Neuronal stem cell (in vitro differentiated cells): Measurements from ENCODE around the gene MCCD1.

Source experiments
- DNase-seq: peaks from one replicate; pipeline ENCODE4 v3.0.0-alpha.2; 2013; ENCODE audit warnings: low spot score
- H2AFZ ChIP-seq: one replicate; pipeline ENCODE4 v1.6.1; 2013; ENCODE audit warnings: mild to moderate bottlenecking, low read length, inconsistent platforms
- H2AK5ac ChIP-seq: 2 replicates; pipeline ENCODE4 v1.6.1; 2013; ENCODE audit warnings: low read depth, mild to moderate bottlenecking, inconsistent platforms, low read length, moderate library complexity, mixed read lengths
- H2BK120ac ChIP-seq: 2 replicates; pipeline ENCODE4 v1.6.1; 2013; ENCODE audit warnings: low read depth, mild to moderate bottlenecking, inconsistent platforms, low read length, moderate library complexity, mixed read lengths
- H2BK12ac ChIP-seq: one replicate; pipeline ENCODE4 v1.6.1; 2013; ENCODE audit warnings: low read length, inconsistent platforms
- H2BK15ac ChIP-seq: 2 replicates; pipeline ENCODE4 v1.6.1; 2013; ENCODE audit warnings: mild to moderate bottlenecking, low read length, inconsistent platforms, mixed read lengths
- H2BK5ac ChIP-seq: one replicate; pipeline ENCODE4 v1.6.1; 2013; ENCODE audit warnings: inconsistent platforms, mild to moderate bottlenecking, low read length, moderate library complexity
- H3K14ac ChIP-seq: one replicate; pipeline ENCODE4 v1.6.1; 2013; ENCODE audit warnings: low read length, inconsistent platforms
- H3K18ac ChIP-seq: 2 replicates; pipeline ENCODE4 v1.6.1; 2013; ENCODE audit warnings: low read length, inconsistent platforms
- H3K23ac ChIP-seq: 2 replicates; pipeline ENCODE4 v1.6.1; 2013; ENCODE audit warnings: low read depth, mild to moderate bottlenecking, mixed read lengths, low read length, inconsistent platforms; ENCODE audit not compliant: poor library complexity
- H3K27ac ChIP-seq: replicated peaks from 3 replicates; pipeline ENCODE4 v1.5.1; 2013; ENCODE audit warnings: low read length, inconsistent platforms
- H3K27me3 ChIP-seq, 3 experiments: 2 replicates each; pipeline ENCODE4 v1.6.1; 2013; ENCODE audit warnings: low read length in 3 of 3, mild to moderate bottlenecking in 2 of 3, inconsistent platforms in 1 of 3, low read depth in 1 of 3, mixed read lengths in 1 of 3, moderate library complexity in 1 of 3; ENCODE audit not compliant: control insufficient read depth in 3 of 3, insufficient read depth in 3 of 3
- H3K36me3 ChIP-seq, 2 donors: replicated peaks in 1 of 2; 2 replicates each; pipeline ENCODE4 v1.6.1; 2013; ENCODE audit warnings: low read length in 2 of 2; ENCODE audit not compliant: control insufficient read depth in 2 of 2, insufficient read depth in 2 of 2
- H3K4ac ChIP-seq: 2 replicates; pipeline ENCODE4 v1.6.1; 2013; ENCODE audit warnings: inconsistent platforms, mild to moderate bottlenecking, low read length, moderate library complexity
- H3K4me1 ChIP-seq, 2 donors: 1 replicate in 1 of 2; 2 replicates in 1 of 2; pipeline ENCODE4 v1.6.1; 2013; ENCODE audit warnings: low read length in 2 of 2, low read depth in 1 of 2; ENCODE audit not compliant: control insufficient read depth in 2 of 2, insufficient read depth in 1 of 2
- H3K4me2 ChIP-seq: one replicate; pipeline ENCODE4 v1.6.1; 2013; ENCODE audit warnings: mild to moderate bottlenecking, low read length, inconsistent platforms; ENCODE audit not compliant: insufficient read depth, poor library complexity, severe bottlenecking
- H3K4me3 ChIP-seq, 2 donors: 2 replicates each; pipeline ENCODE4 v1.5.1; 2013; ENCODE audit warnings: low read length in 2 of 2, mild to moderate bottlenecking in 2 of 2, inconsistent platforms in 1 of 2, moderate library complexity in 1 of 2
- H3K79me1 ChIP-seq: one replicate; pipeline ENCODE4 v1.6.1; 2013; ENCODE audit warnings: low read depth, mild to moderate bottlenecking, inconsistent platforms, low read length, moderate library complexity
- H3K9ac ChIP-seq: one replicate; pipeline ENCODE4 v1.6.1; 2013; ENCODE audit warnings: mild to moderate bottlenecking, low read depth, low read length, inconsistent platforms; ENCODE audit not compliant: poor library complexity
- H3K9me3 ChIP-seq, 2 donors: replicated peaks in 1 of 2; 2 replicates each; pipeline versions ENCODE3 to v1.6.1; 2013; ENCODE audit warnings: low read length in 2 of 2, mild to moderate bottlenecking in 2 of 2, inconsistent platforms in 1 of 2, low read depth in 1 of 2, mixed read lengths in 1 of 2, moderate library complexity in 1 of 2; ENCODE audit not compliant: control insufficient read depth in 2 of 2, insufficient read depth in 1 of 2
- H4K8ac ChIP-seq: one replicate; pipeline ENCODE4 v1.6.1; 2013; ENCODE audit warnings: low read depth, mild to moderate bottlenecking, inconsistent platforms, low read length, moderate library complexity
- H4K91ac ChIP-seq: one replicate; pipeline ENCODE4 v1.6.1; 2013; ENCODE audit warnings: low read length, low read depth, mild to moderate bottlenecking, inconsistent platforms; ENCODE audit not compliant: poor library complexity
- WGBS, 2 donors: extraction: QIAGEN DNeasy Blood & Tissue Kit; methylation state at CpG; one replicate each; pipeline ENCODE4 v1.1.7; 2013; ENCODE audit warnings: missing lambda C conversion rate in 2 of 2, mixed read lengths in 1 of 2; ENCODE audit not compliant: insufficient read length in 2 of 2, insufficient replicate concordance in 1 of 2; ENCODE audit errors: extremely low coverage in 2 of 2; 5-methylcytosine and 5-hydroxymethylcytosine counted together

The MCCD1 gene

GRCh38 chr6:31541059-31541657 is 12.4 kb downstream of the MCCD1 start:
- Histone ChIP-seq H3K36me3 (peaks cover 32 to 50% of the 10 kb centered on the region in 2 donors), H4K91ac (peak overlapping the region; percentile 27), H3K9me3 (no peaks in the 10 kb centered on the region), H2BK5ac (peak overlapping the region; percentile 95), H3K4me1 (peaks cover 13 to 26% of the 10 kb centered on the region in 2 donors), H3K9ac (peak overlapping the region; percentile 82), H3K79me1 (peaks cover 4% of the 10 kb centered on the region), H3K27me3 (no peaks in the 10 kb centered on the region), H2BK120ac (no peak overlapping the region), H2AFZ (peak overlapping the region; percentile 41), H3K4ac (no peak overlapping the region), H3K14ac (no peak overlapping the region), H3K18ac (peak overlapping the region; percentile 92), H3K27ac (peak overlapping the region; percentile 89), H3K4me2 (peak overlapping the region; percentile 75), H4K8ac (no peak overlapping the region), H2BK12ac (no peak overlapping the region), H3K4me3 (peak overlapping the region; percentile 87 to 92), H3K23ac (no peak overlapping the region), H2AK5ac (no peak overlapping the region), H2BK15ac (no peak overlapping the region)
- DNase-seq: peak; percentile 29
- WGBS, 2 donors: no CpG with 5 or more reads among the region's 21 CpGs

GRCh38 chr6:31541658-31542521 is 13.1 kb downstream of the MCCD1 start, which contains the start of gene DDX39B:
Gene DDX39B (minus strand): TSS chr6:31542003. CDS start chr6:31540532, 1,471 bp downstream.
- H2BK15ac ChIP-seq: no peak within 1 kb of the TSS

GRCh38 chr6:31543639-31544038 is 14.9 kb downstream of the MCCD1 start:
- H3K36me3 ChIP-seq: peaks cover 17 to 32% of the 10 kb centered on the region in 2 donors
- H3K4me1 ChIP-seq: peaks cover 19 to 31% of the 10 kb centered on the region in 2 donors
- H2AFZ ChIP-seq: no peak overlapping the region
- H3K9me3 ChIP-seq: peaks cover 0 to 2% of the 10 kb centered on the region in 2 donors
- H3K9ac ChIP-seq: no peak overlapping the region
- H3K23ac ChIP-seq: no peak overlapping the region
- H3K27ac ChIP-seq: no peak overlapping the region
- no peak overlapping the region for H4K8ac ChIP-seq
- H3K4ac ChIP-seq: no peak overlapping the region
- peaks cover 8% of the 10 kb centered on the region for H3K79me1 ChIP-seq
- no CpG with 5 or more reads among the region's 6 CpGs for WGBS, 2 donors
- H3K27me3 ChIP-seq: no peaks in the 10 kb centered on the region
- H4K91ac ChIP-seq: no peak overlapping the region
- H2BK5ac ChIP-seq: no peak overlapping the region
- no peak overlapping the region for H2AK5ac ChIP-seq
- H3K14ac ChIP-seq: no peak overlapping the region
- no peak overlapping the region for H3K18ac ChIP-seq
- no peak overlapping the region for H3K4me3 ChIP-seq
- no peak overlapping the region for H2BK120ac ChIP-seq
- no peak overlapping the region for H2BK15ac ChIP-seq
- no peak overlapping the region for H3K4me2 ChIP-seq
- DNase-seq: no peak
- H2BK12ac ChIP-seq: no peak overlapping the region

More at GRCh38 chr6:31541658-31542521, 13.1 kb downstream of the MCCD1 start, which contains the start of gene DDX39B:
- peaks cover 13 to 26% of the 10 kb centered on the region in 2 donors for H3K4me1 ChIP-seq
- peak within 1 kb of the TSS; percentile 27 for H4K91ac ChIP-seq
- H3K18ac ChIP-seq: peak within 1 kb of the TSS; percentile 92
- H2BK12ac ChIP-seq: no peak within 1 kb of the TSS
- peak within 1 kb of the TSS; percentile 39 for H3K23ac ChIP-seq
- no peak within 1 kb of the TSS for H2AK5ac ChIP-seq
- peaks cover 25 to 42% of the 10 kb centered on the region in 2 donors for H3K36me3 ChIP-seq
- H4K8ac ChIP-seq: no peak within 1 kb of the TSS
- H3K4me3 ChIP-seq: peak within 1 kb of the TSS; percentile 87 to 92
- peak within 1 kb of the TSS; percentile 75 for H3K4me2 ChIP-seq
- no peak within 1 kb of the TSS for H2BK120ac ChIP-seq
- H2AFZ ChIP-seq: peak within 1 kb of the TSS; percentile 90
- peak within 1 kb of the TSS; percentile 95 for H2BK5ac ChIP-seq
- H3K4ac ChIP-seq: no peak within 1 kb of the TSS
- peak within 1 kb of the TSS; percentile 91 for H3K9ac ChIP-seq
- no CpG with 5 or more reads among the region's 43 CpGs for WGBS, 2 donors
- H3K27me3 ChIP-seq: no peaks in the 10 kb centered on the region
- H3K27ac ChIP-seq: peak within 1 kb of the TSS; percentile 89
- peaks cover 4% of the 10 kb centered on the region for H3K79me1 ChIP-seq
- H3K14ac ChIP-seq: no peak within 1 kb of the TSS
- DNase-seq: peak; percentile 92
- no peaks in the 10 kb centered on the region for H3K9me3 ChIP-seq

GRCh38 chr6:31544676-31545075 is 15.9 kb downstream of the MCCD1 start:
- no peak overlapping the region for H2BK15ac ChIP-seq
- peaks cover 7 to 32% of the 10 kb centered on the region in 2 donors for H3K36me3 ChIP-seq
- DNase-seq: no peak
- H3K9ac ChIP-seq: no peak overlapping the region
- H3K27ac ChIP-seq: no peak overlapping the region
- H3K4me2 ChIP-seq: no peak overlapping the region
- no peak overlapping the region for H4K8ac ChIP-seq
- H3K79me1 ChIP-seq: peaks cover 5% of the 10 kb centered on the region
- no peak overlapping the region for H3K23ac ChIP-seq
- no peaks in the 10 kb centered on the region for H3K27me3 ChIP-seq
- no peak overlapping the region for H4K91ac ChIP-seq
- no peak overlapping the region for H3K4me3 ChIP-seq
- no peak overlapping the region for H2BK5ac ChIP-seq
- no peak overlapping the region for H3K14ac ChIP-seq
- peaks cover 0 to 2% of the 10 kb centered on the region in 2 donors for H3K9me3 ChIP-seq
- H2BK12ac ChIP-seq: no peak overlapping the region
- H2AK5ac ChIP-seq: no peak overlapping the region
- H2AFZ ChIP-seq: no peak overlapping the region
- no peak overlapping the region for H3K18ac ChIP-seq
- H3K4me1 ChIP-seq: peaks cover 15 to 21% of the 10 kb centered on the region in 2 donors
- H2BK120ac ChIP-seq: no peak overlapping the region
- H3K4ac ChIP-seq: no peak overlapping the region
- WGBS, 2 donors: no CpG with 5 or more reads among the region's 2 CpGs
